A673 (cell line): Measurements from ENCODE around the gene SPATA25.

Experiments
- EZH2 ChIP-seq: fragments of 200-600 bp; sonication (generic); IDR thresholded peaks from 2 replicates; pipeline ENCODE4 v1.6.1; 2017; ENCODE audit warnings: borderline replicate concordance, low read depth, mild to moderate bottlenecking, mixed read lengths, antibody characterized with exemption, low read length; ENCODE audit not compliant: poor library complexity, severe bottlenecking
- TF ChIP-seq, protein P1 (sequence below): fragments of 300-800, 200-600 bp; sonication (generic); conservative IDR thresholded peaks from 2 replicates; pipeline ENCODE4 v1.5.1; 2017; ENCODE audit warnings: low read depth, mild to moderate bottlenecking, antibody characterized with exemption, low read length, moderate library complexity, mixed read lengths

DNA sequence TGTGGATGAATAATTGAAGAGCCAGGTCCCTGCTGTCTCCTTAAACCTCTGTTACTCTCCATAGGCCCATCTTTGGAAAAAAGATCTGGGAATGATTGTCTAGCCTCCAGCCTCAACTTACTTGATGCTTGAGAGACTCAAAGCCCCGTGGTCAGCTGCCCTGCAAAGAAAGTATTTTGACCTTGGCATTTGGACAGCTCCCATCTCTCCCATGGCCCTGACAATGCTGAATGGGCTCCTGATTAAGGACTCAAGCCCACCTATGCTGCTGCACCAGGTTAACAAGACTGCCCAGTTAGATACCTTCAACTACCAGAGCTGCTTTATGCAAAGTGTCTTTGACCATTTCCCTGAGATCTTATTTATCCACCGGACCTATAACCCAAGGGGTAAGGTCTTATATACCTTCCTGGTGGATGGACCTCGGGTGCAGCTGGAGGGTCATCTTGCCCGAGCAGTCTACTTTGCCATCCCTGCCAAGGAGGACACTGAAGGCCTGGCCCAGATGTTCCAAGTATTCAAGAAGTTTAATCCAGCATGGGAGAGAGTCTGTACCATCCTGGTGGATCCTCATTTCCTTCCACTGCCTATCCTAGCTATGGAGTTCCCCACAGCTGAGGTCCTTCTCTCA lies 4.8 kb downstream of the SPATA25 start:
- TF ChIP-seq, protein P1, sequence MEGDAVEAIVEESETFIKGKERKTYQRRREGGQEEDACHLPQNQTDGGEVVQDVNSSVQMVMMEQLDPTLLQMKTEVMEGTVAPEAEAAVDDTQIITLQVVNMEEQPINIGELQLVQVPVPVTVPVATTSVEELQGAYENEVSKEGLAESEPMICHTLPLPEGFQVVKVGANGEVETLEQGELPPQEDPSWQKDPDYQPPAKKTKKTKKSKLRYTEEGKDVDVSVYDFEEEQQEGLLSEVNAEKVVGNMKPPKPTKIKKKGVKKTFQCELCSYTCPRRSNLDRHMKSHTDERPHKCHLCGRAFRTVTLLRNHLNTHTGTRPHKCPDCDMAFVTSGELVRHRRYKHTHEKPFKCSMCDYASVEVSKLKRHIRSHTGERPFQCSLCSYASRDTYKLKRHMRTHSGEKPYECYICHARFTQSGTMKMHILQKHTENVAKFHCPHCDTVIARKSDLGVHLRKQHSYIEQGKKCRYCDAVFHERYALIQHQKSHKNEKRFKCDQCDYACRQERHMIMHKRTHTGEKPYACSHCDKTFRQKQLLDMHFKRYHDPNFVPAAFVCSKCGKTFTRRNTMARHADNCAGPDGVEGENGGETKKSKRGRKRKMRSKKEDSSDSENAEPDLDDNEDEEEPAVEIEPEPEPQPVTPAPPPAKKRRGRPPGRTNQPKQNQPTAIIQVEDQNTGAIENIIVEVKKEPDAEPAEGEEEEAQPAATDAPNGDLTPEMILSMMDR: no peak
- no peak for TF ChIP-seq EZH2
